H1 (cell line): ENCODE data around the gene HLA-DRB1. TPM values are rescaled to one million over a fixed set of nuclear protein-coding genes. Genes with fewer than 3 reads are reported as not detected.

Experiments used
- CTCF ChIA-PET: fragments of 300-600 bp; sonication (Branson Sonifier 250); formaldehyde crosslinking; loops from one replicate; lab custom pipeline; 2021; ENCODE audit not compliant: partially characterized antibody; lab: Charles Lee
- POLR2A ChIA-PET: fragments of 300-600 bp; sonication (Branson Sonifier 250); formaldehyde crosslinking; loops from one replicate; lab custom pipeline; 2021; ENCODE audit warnings: inconsistent platforms; ENCODE audit not compliant: partially characterized antibody; lab: Charles Lee
- DNase-seq, 2 experiments: peaks; one replicate each; pipeline versions ENCODE4 v3.0.0 to v3.0.0-alpha.2; 2010 to 2022; ENCODE audit warnings: low spot score in 2 of 2, low read depth in 1 of 2, mixed read lengths in 1 of 2
- FAIRE-seq: peaks from 2 replicates; lab custom pipeline; 2011; peaks lifted over from hg19 to GRCh38; lab: Jason Lieb, UNC
- H2AFZ ChIP-seq: 2 replicates; pipeline ENCODE4 v1.8.1; 2012; ENCODE audit warnings: low read length, inconsistent platforms
- H2AK5ac ChIP-seq: 2 replicates; pipeline ENCODE4 v1.6.1; 2013; ENCODE audit warnings: low read depth, low read length
- H2BK120ac ChIP-seq: replicated peaks from 2 replicates; pipeline ENCODE3; 2013; ENCODE audit warnings: low read depth, low read length, inconsistent platforms
- H2BK12ac ChIP-seq: 2 replicates; pipeline ENCODE4 v1.6.1; 2013; ENCODE audit warnings: low read depth, low read length
- H2BK15ac ChIP-seq: 2 replicates; pipeline ENCODE4 v1.6.1; 2013; ENCODE audit warnings: low read length
- H2BK20ac ChIP-seq: 2 replicates; pipeline ENCODE4 v1.6.1; 2013; ENCODE audit warnings: low read length
- H2BK5ac ChIP-seq: 2 replicates; pipeline ENCODE4 v1.6.1; 2013; ENCODE audit warnings: low read depth, low read length
- H3K14ac ChIP-seq: 2 replicates; pipeline ENCODE4 v1.6.1; 2013; ENCODE audit warnings: inconsistent platforms; ENCODE audit not compliant: insufficient read length
- H3K18ac ChIP-seq: 2 replicates; pipeline ENCODE4 v1.6.1; 2013; ENCODE audit warnings: low read length; ENCODE audit errors: extremely low read depth
- H3K23ac ChIP-seq: 2 replicates; pipeline ENCODE4 v1.6.1; 2013; ENCODE audit warnings: inconsistent platforms; ENCODE audit not compliant: insufficient read length
- H3K23me2 ChIP-seq: 2 replicates; pipeline ENCODE4 v1.6.1; 2013; ENCODE audit warnings: low read depth, low read length
- H3K27ac ChIP-seq: 2 replicates; pipeline ENCODE4 v1.6.1; 2011; ENCODE audit warnings: low read depth, low read length, inconsistent platforms
- H3K27me3 ChIP-seq, 4 experiments: replicated peaks in 1 of 4; 1 replicate in 1 of 4; 2 replicates in 3 of 4; pipeline versions ENCODE4 v1.6.1 to v1.8.1; 2011 to 2013; ENCODE audit warnings: low read length in 3 of 4, mild to moderate bottlenecking in 3 of 4, inconsistent platforms in 2 of 4, mixed read lengths in 2 of 4, moderate library complexity in 1 of 4; ENCODE audit not compliant: control insufficient read depth in 3 of 4, insufficient read depth in 3 of 4; ENCODE audit errors: extremely low read depth in 1 of 4
- H3K36me3 ChIP-seq, 4 experiments: 2 replicates each; pipeline versions ENCODE4 v1.6.1 to v1.8.1; 2011 to 2013; ENCODE audit warnings: mild to moderate bottlenecking in 4 of 4, low read length in 3 of 4, moderate library complexity in 2 of 4, control low read depth in 1 of 4, inconsistent platforms in 1 of 4; ENCODE audit not compliant: insufficient read depth in 4 of 4, control insufficient read depth in 2 of 4
- H3K4ac ChIP-seq: replicated peaks from 2 replicates; pipeline ENCODE3; 2013; ENCODE audit warnings: low read length, low read depth, mixed read lengths, inconsistent platforms; ENCODE audit not compliant: insufficient read length
- H3K4me1 ChIP-seq, 4 experiments: replicated peaks in 1 of 4; 1 replicate in 1 of 4; 2 replicates in 3 of 4; pipeline versions ENCODE4 v1.6.1 to v1.8.1; 2011 to 2013; ENCODE audit warnings: low read length in 3 of 4, inconsistent platforms in 2 of 4, mixed read lengths in 1 of 4; ENCODE audit not compliant: insufficient read depth in 4 of 4, control insufficient read depth in 3 of 4
- H3K4me2 ChIP-seq, 2 experiments: 2 replicates each; pipeline versions ENCODE4 v1.6.1 to v1.8.1; 2011 to 2013; ENCODE audit warnings: low read depth in 2 of 2, low read length in 2 of 2, control low read depth in 1 of 2, inconsistent platforms in 1 of 2, mild to moderate bottlenecking in 1 of 2; ENCODE audit not compliant: insufficient read depth in 1 of 2
- H3K4me3 ChIP-seq, 4 experiments: fragments of 200-600, 300-600 bp in 1 of 4; sonication (generic), shearing (Covaris generic), sonication (Bioruptor Twin) in 1 of 4; 2 replicates each; pipeline versions ENCODE4 v1.5.1 to v1.8.1; 2011 to 2016; ENCODE audit warnings: low read length in 4 of 4, low read depth in 3 of 4, control low read depth in 2 of 4, inconsistent platforms in 2 of 4, mild to moderate bottlenecking in 2 of 4, mixed read lengths in 1 of 4, moderate library complexity in 1 of 4; ENCODE audit not compliant: insufficient read depth in 2 of 4; ENCODE audit errors: extremely low read depth in 1 of 4
- H3K56ac ChIP-seq: replicated peaks from 2 replicates; pipeline ENCODE3; 2013; ENCODE audit warnings: low read depth, mild to moderate bottlenecking, mixed read lengths, low read length, inconsistent platforms; ENCODE audit not compliant: insufficient read length
- H3K79me1 ChIP-seq: 2 replicates; pipeline ENCODE4 v1.6.1; 2013; ENCODE audit warnings: low read depth, low read length, control low read depth
- H3K79me2 ChIP-seq, 2 experiments: 2 replicates each; pipeline versions ENCODE4 v1.6.1 to v1.8.1; 2012 to 2013; ENCODE audit warnings: low read length in 2 of 2, mild to moderate bottlenecking in 2 of 2, inconsistent platforms in 1 of 2; ENCODE audit not compliant: insufficient read depth in 2 of 2, control insufficient read depth in 1 of 2
- H3K9ac ChIP-seq, 4 experiments: replicated peaks in 1 of 4; 1 replicate in 1 of 4; 2 replicates in 3 of 4; pipeline versions ENCODE4 v1.6.1 to v1.8.1; 2011 to 2013; ENCODE audit warnings: low read depth in 3 of 4, low read length in 3 of 4, control low read depth in 2 of 4, mild to moderate bottlenecking in 2 of 4, moderate library complexity in 2 of 4, inconsistent platforms in 1 of 4; ENCODE audit errors: extremely low read depth in 1 of 4
- H3K9me3 ChIP-seq, 2 experiments: 2 replicates each; pipeline versions ENCODE4 v1.6.1 to v1.8.1; 2012 to 2013; ENCODE audit warnings: mild to moderate bottlenecking in 2 of 2, moderate library complexity in 2 of 2, control low read depth in 1 of 2, inconsistent platforms in 1 of 2, low read depth in 1 of 2, low read length in 1 of 2, mixed read lengths in 1 of 2; ENCODE audit not compliant: insufficient read depth in 2 of 2
- H4K20me1 ChIP-seq, 2 experiments: replicated peaks in 1 of 2; 2 replicates each; pipeline versions ENCODE3 to v1.8.1; 2011 to 2013; ENCODE audit warnings: inconsistent platforms in 2 of 2, low read length in 2 of 2, mild to moderate bottlenecking in 1 of 2; ENCODE audit not compliant: insufficient read depth in 2 of 2, control insufficient read depth in 1 of 2
- H4K5ac ChIP-seq: 2 replicates; pipeline ENCODE4 v1.6.1; 2013; ENCODE audit warnings: low read length, low read depth, mixed read lengths, inconsistent platforms; ENCODE audit not compliant: insufficient read length
- H4K8ac ChIP-seq: 2 replicates; pipeline ENCODE4 v1.8.0; 2013; ENCODE audit warnings: mild to moderate bottlenecking, moderate library complexity, low read length, inconsistent platforms; ENCODE audit not compliant: insufficient read depth; ENCODE audit errors: extremely low read depth
- H4K91ac ChIP-seq: replicated peaks from 2 replicates; pipeline ENCODE3; 2013; ENCODE audit warnings: low read length, mixed read lengths, inconsistent platforms; ENCODE audit not compliant: insufficient read length
- CBX8 ChIP-seq: fragments of 300-800, 300-1000 bp; sonication (generic); IDR thresholded peaks from 2 replicates; pipeline ENCODE4 v1.7.1; 2016; ENCODE audit warnings: low read depth, low read length, borderline replicate concordance
- CHD2 ChIP-seq: IDR thresholded peaks from 2 replicates; pipeline ENCODE4 v1.6.1; 2012; ENCODE audit warnings: low read length, improper control_type of control experiment
- CTCF ChIP-seq, 3 experiments: IDR thresholded peaks; 1 replicate in 2 of 3; 2 replicates in 1 of 3; pipeline versions ENCODE4 v1.5.1 to v1.6.1; 2011; ENCODE audit warnings: low read length in 3 of 3, mild to moderate bottlenecking in 3 of 3, inconsistent platforms in 2 of 3, low read depth in 1 of 3, moderate library complexity in 1 of 3; ENCODE audit not compliant: insufficient read depth in 1 of 3; ENCODE audit errors: control extremely low read depth in 1 of 3
- EP300 ChIP-seq, 2 experiments: IDR thresholded peaks; 1 replicate in 1 of 2; 2 replicates in 1 of 2; pipeline ENCODE4 v1.6.1; 2011 to 2012; ENCODE audit warnings: low read depth in 2 of 2, low read length in 2 of 2, mild to moderate bottlenecking in 2 of 2, borderline replicate concordance in 1 of 2, inconsistent platforms in 1 of 2, moderate library complexity in 1 of 2
- JUN ChIP-seq: IDR thresholded peaks from 2 replicates; pipeline ENCODE4 v1.6.1; 2011; ENCODE audit warnings: low read depth, mild to moderate bottlenecking, improper control_type of control experiment, low read length
- POLR2AphosphoS5 ChIP-seq: IDR thresholded peaks from 2 replicates; pipeline ENCODE4 v1.6.1; 2011; ENCODE audit warnings: low read depth, low read length
- SIX5 ChIP-seq: IDR thresholded peaks from 2 replicates; pipeline ENCODE4 v1.6.1; 2011; ENCODE audit warnings: mild to moderate bottlenecking, low read depth, low read length
- TBP ChIP-seq: IDR thresholded peaks from 2 replicates; pipeline ENCODE4 v1.6.1; 2011; ENCODE audit warnings: low read depth, low read length, improper control_type of control experiment
- USF2 ChIP-seq: IDR thresholded peaks from 2 replicates; pipeline ENCODE4 v1.6.1; 2011; ENCODE audit warnings: low read length, improper control_type of control experiment
- ZNF274 ChIP-seq: IDR thresholded peaks from 2 replicates; pipeline ENCODE4 v1.7.0; 2012; ENCODE audit warnings: low read length, borderline replicate concordance; ENCODE audit errors: extremely low read depth
- whole genome bisulfite sequencing, 2 experiments: shearing (Covaris generic) in 1 of 2; methylation state at CpG; one replicate each; pipeline versions ENCODE4 v1.1.6 to v1.1.7; 2013 to 2015; ENCODE audit warnings: low lambda C conversion rate in 2 of 2, mixed read lengths in 2 of 2, inconsistent platforms in 1 of 2, low coverage in 1 of 2, missing lambda C conversion rate in 1 of 2; ENCODE audit not compliant: insufficient replicate concordance in 2 of 2, insufficient coverage in 1 of 2, insufficient read length in 1 of 2; ENCODE audit errors: extremely low coverage in 1 of 2, missing lambda C conversion rate in 1 of 2; 5-methylcytosine and 5-hydroxymethylcytosine counted together
- polyA plus RNA-seq, 7 experiments: library from polyadenylated mRNA; depleted of rRNA in 3 of 7; stranded (reverse) in 5 of 7; unstranded in 2 of 7; fragments of >200 nt in 5 of 7; fragments of 200-250 nt in 2 of 7; gene quantifications; 1 replicate in 5 of 7; 2 replicates in 1 of 7; 4 replicates in 1 of 7; pipeline versions ENCODE4 v1.2.1 to v1.2.3, GENCODE V29; 2011 to 2013; ENCODE audit warnings: missing spikeins in 2 of 7, mixed read lengths in 2 of 7
- total RNA-seq: library from RNA; stranded (reverse); fragmentation: NEBNext Ultra II Directional; extraction: Animal tissue kit (Norgen Biotek cat#: 25700); gene quantifications from 2 replicates; pipeline ENCODE4 v1.2.1, GENCODE V29; 2021

HLA-DRB1 gene
- total and polyA plus RNA-seq, 2 of the 8 experiments (the other 6 are each of a cell fraction or from before 2014, with no cell fraction given): 6.7 to 7.5 TPM

- H2BK15ac ChIP-seq: no peak overlapping the region
- no peak overlapping the region for H3K4me3 ChIP-seq
- H2BK120ac ChIP-seq: no peak overlapping the region
- 52% methylated on average over 4 of the region's 5 CpGs; no CpG with 5 or more reads in 1 of the 2 experiments for WGBS, 2 experiments
- H2AFZ ChIP-seq: no peak overlapping the region
- ChIA-PET POLR2A (no interaction called here), CTCF (no interaction called here)
- DNase-seq (no peak), FAIRE-seq (no peak)
- H2BK20ac ChIP-seq: no peak overlapping the region
- no peaks in the 10 kb centered on the region for H3K36me3 ChIP-seq
- no peaks in the 10 kb centered on the region for H3K23me2 ChIP-seq
- H4K91ac ChIP-seq: no peak overlapping the region
- H4K5ac ChIP-seq: no peak overlapping the region
- H2AK5ac ChIP-seq: no peak overlapping the region
- H3K4me1 ChIP-seq: no peaks in the 10 kb centered on the region
- H3K9me3 ChIP-seq: no peaks in the 10 kb centered on the region
- H3K14ac ChIP-seq: no peak overlapping the region
- H3K23ac ChIP-seq: no peak overlapping the region
- H3K9ac ChIP-seq: no peak overlapping the region
- no peaks in the 10 kb centered on the region for H3K27me3 ChIP-seq
- H3K18ac ChIP-seq: no peak overlapping the region
- H4K20me1 ChIP-seq: no peaks in the 10 kb centered on the region
- H4K8ac ChIP-seq: no peak overlapping the region
- H3K4ac ChIP-seq: no peak overlapping the region
- no peak overlapping the region for H3K4me2 ChIP-seq
- no peak overlapping the region for H2BK12ac ChIP-seq
- H3K56ac ChIP-seq: no peak overlapping the region
- H3K79me2 ChIP-seq: no peaks in the 10 kb centered on the region
- no peak overlapping the region for H2BK5ac ChIP-seq
- no peak overlapping the region for H3K27ac ChIP-seq
- no peaks in the 10 kb centered on the region for H3K79me1 ChIP-seq
- TF ChIP-seq CTCF (IDR thresholded peaks at IDR 0.05; ENCODE audit: control extremely low read depth in 1 of 3, insufficient read depth in 1 of 3, low read depth in 1 of 3, low read length in 3 of 3): no peak
- TF ChIP-seq TBP: no peak
- TF ChIP-seq EP300 (IDR thresholded peaks at IDR 0.05; ENCODE audit: borderline replicate concordance in 1 of 2, low read depth in 2 of 2, low read length in 2 of 2): no peak
- TF ChIP-seq SIX5: no peak
- no peak for TF ChIP-seq USF2
- TF ChIP-seq POLR2AphosphoS5: no peak
- TF ChIP-seq CHD2: no peak
- no peak for TF ChIP-seq JUN
- no peak for TF ChIP-seq ZNF274
- TF ChIP-seq CBX8: no peak
Measured at GRCh38 chr6:32553037-32553742, 36.5 kb downstream of the HLA-DRB1 start.
